Left forelimb (tissue), 1 donor: ENCODE results near the gene TPCN2.

Experiments used
- DNase-seq: peaks from one replicate; pipeline ENCODE4 v3.0.0-alpha.2; 2018; ENCODE audit warnings: low spot score

The TPCN2 gene

DNA sequence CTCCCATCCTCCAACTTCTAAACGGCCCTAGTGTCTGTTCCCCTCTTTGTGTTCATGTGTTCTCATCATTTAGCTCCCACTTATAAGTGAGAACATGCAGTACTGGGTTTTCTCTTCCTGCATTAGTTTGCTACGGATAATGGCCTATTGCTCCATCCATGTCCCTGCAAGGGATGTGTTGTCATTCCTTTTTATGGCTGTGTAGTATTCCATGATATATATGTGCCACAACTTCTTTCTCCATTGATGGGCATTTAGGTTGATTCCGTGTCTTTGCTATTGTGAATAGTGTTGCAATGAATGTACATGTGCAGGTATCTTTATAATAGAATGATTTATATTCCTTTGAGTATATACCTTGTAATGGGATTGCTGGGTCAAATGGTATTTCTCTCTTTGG, 101.4 kb downstream of the TPCN2 start:
- DNase-seq = no peak

DNA sequence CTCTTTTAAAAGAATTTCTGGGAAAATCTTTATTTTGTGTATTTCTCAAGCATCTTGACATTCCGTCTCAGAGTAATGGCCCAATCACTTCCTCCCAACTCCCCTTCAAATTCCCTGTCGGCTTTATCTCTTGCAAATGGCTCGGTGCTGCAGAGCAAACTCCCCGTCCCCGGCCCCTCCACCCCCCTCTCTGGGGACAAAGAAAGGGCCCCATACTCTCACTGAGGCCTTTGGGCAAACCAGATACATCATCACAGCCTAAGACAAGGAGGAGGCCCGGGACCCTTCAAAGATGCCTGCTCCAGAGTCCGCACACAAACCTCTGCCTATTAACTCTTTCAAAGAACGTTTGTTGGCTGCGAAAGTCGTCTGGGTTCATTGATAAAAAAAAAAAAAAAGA, 103.1 kb downstream of the TPCN2 start:
- no peak for DNase-seq

DNA sequence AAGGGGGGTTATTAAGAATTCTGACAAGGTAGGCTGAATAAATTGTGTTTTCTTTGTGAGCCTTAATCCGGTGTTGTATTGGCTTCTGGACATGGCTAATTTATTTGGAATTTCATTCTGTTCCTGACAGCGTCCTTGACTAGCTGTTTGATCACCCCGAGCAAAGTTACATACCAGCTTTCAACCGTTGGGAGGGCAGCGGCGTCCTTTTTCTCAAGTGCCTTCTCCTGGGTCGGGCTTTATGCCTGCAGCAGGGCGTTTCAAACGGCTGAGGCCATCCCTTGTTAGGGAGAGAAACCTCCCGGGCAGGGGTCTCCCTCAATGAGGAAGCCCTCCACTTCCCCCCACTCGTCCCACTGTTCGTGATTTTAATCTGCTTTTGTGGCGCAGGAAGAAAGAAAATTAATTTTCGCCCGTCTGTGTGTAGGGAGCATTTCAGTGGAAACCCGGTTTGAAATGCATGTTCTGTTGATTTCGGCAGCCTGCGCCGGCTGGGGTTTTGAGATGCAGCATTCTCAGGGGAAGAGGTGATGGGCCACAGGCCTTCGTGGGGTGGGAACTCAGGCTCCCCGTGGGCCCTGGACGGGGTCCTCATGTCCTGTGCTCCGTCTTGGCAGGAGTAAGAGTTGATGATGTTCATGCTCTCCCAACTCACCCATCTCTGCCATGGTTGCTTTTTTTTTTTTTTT, 104.1 kb downstream of the TPCN2 start:
- DNase-seq = peak; percentile 48

DNA sequence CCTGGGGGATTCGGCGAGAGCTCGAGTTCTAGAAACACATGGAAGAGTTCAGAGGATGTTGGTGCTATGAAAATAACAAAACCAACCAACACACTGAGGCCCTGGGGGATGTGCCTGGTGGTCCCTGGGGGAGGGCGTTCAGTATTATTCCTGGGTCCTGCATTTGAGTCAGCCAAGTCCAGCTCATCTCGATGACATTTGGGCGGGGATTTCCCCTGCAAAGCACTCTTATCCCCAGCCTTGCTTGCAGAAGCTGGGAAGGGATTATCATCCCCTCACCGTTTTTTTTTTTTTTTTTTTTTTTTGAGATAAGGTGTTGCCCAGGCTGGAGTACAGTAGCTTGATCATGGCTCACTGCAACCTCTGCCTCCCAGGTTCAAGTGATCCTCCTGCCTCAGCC, 104.9 kb downstream of the TPCN2 start:
- DNase-seq = peak; percentile 37

DNA sequence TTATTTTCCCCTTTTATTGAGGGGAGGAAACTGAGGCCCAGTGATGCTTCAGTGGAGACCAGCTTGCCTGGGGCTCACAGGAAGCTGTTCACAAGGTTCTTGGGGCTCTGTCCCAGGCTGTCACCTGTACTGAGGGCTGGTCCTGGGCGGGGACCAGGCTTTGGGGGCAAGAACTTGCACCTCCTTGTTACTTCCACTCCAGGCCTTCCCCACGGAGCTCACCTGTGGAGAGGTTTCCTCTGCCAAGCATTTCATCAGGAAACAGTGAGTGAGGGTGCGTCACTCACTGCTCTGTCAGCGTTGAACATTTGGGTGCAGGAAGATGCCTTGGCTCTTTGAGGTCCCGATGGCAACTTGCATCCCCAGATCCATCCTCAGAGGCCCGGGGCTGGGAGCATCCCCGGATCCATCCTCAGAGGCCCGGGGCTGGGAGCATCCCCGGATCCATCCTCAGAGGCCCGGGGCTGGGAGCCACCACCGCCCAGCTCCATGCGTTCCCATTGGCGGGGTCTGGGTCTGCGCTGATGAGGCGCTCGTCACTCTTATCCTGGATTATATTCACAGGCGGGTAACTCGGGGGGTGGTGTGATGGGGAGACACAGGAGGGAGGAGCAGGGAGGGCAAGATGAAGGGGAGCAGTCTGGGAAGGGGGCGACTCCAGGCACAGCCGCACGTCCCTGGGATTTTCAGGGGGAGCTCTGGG, 105.6 kb downstream of the TPCN2 start:
- peak; percentile 40 for DNase-seq

DNA sequence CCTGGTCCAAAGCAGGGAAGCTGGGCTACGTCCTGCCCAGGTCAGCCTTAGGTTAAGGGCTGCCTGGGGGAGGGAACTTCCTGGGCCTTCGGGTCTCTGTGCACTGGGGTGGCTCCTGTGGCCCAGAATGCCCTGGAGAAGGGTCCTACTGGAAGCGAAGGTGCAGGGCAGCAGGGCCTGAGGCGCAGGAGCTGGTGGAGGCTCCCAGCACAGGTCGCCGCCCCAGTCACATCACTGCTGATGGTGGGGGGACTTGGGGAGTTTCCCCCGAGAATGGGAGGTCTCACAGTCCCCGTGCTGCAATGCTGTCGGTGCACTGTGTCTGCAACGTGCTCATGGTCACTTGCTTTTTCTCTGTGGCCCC, 106.2 kb downstream of the TPCN2 start:
- peak; percentile 34 for DNase-seq

DNA sequence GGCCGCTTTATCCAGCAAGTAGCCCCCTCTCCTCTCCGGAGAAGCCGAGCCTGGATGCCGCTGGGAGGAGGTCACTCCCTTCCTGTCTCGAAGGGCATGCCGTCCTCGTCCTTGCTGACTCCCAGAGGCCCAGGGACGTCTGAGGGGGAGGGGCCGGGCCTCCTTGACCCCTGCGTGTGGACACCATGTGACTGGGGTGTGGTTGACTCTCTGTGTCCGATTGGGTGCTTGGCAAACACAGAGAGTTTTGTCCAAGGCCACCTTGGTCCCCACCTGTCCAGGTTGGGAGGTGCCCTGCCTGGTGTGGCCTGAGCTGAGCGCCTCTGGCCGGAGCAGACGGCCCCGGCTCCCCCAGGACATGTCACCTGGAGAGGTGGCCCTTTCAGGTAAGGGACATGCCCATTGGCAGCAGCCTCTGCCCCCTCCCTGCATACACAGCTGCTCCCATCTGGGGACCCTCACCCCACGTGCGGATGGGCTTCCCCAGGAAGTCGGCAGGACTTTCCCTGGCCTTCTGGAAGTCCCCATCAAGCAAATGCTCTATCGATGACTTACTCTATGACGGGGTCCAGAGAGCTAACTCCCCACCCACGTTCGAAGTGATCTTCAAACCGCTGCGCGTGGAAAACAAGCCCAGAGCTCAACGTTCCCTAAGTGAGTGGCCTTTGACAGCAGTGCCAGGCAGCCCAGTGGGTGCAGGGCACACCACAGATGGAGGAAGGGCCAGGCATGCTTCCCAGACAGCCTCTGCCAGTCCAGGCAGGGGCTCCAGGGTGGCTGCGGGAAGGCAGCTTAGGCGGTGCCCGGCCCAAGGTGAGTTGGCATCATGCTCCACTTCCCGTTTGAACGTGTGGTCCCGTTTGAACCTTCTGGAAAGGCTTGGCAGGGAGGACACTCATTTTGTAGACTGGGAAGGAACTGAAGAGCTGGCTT, 106.8 kb downstream of the TPCN2 start, which contains the start of gene SMIM38:
Gene SMIM38 (plus strand): TSS at position 634 of the 933 bp plus-strand sequence. CDS start 1,912 bp downstream, outside the sequence.
- peak; percentile 65 for DNase-seq

DNA sequence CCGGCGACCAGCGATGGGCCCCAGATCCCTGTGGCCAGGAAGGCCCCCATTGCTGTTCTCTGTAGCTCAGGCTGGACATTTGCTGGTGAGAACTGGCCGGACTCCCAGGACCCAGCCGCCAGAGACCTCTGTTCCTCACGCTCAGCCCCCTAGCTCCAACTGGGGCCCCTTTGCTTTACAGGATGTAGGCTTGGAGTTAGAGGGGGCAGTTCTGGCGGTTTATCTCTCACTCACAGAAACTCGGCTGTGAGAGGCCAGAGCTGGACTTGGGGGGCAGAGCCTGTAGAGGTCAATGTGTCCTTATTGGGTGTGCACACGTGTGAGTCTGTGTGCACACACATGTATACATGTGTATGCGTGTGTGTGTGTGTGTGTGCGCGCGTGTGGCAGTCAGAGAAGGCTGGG, 107.5 kb downstream of the TPCN2 start:
- no peak for DNase-seq

DNA sequence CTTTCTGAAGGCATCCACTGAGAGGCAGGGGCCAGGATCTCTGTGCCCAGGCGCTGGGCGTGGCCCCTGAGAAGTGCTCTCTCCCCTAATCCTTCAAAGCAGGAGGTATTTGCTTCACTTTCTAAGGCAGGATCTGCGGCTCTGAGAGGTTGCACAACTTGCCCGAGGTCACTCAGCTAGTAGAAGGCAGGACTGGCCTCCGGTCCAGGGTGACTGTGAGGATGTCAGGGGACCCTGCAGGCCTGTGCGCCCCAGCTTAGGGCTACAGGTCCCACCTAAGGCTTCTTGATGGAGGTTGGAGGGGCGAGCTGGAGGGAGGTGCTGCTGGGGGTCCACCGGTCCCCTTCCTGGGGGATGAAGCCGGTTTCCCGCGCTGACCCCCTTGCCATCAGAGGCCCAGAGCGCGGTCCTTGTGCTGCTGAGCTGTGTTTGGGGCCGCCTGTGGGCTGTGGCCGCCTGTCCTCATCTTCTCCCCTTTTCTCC, 108.0 kb downstream of the TPCN2 start:
- no peak for DNase-seq

DNA sequence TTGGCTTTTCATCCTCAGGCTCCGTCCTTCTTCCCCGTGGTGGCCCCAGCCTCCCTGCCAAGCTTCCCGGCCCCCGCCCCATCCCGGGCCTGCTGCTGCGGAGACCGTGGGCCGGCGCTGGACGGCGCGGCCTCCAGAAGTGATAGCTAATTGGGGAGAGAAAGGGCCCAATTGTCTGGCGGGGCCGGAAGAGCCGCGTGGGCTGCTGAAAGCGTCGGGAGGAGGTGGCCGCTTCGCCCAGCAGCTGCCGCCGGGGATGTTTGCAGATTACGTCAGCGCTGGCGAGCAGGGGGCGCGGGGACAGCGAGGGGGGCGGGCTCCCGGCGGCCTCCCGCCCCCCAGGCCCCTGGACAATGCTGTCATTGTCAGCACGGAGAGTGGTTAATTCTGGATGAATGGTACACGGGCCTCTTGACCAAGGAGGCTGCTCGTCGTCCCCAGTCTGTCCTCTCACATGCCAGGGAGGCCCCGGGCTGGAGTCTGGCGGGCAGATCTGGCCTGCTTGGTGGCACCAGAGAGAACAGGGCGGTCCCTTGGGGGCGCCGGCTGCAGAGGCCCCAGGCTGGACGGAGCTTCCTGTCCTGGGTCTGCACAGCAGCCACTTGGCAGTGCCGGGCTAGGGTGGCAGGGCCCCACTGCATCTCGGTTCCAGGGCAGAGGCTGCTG, 108.6 kb downstream of the TPCN2 start:
- DNase-seq = peak; percentile 84

DNA sequence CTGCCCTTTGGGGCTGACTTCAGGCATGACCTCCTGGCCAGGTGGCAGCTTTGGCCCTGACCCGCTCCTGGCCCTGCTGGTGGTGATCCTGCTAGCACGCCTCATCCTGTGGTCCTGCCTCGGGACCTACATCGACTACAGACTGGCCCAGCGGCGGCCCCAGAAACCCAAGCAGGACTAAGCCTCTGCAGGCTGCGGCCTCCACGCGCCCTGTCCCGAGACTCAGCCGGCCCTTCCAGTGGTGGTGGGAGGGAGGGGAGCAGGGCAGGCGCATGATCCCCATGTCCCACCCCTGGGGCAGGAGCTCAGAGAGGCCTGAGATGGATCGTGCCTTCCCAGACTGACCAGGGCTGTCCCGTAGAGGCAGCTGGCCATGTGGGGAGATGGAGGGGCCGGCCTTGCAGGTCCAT, 109.1 kb downstream of the TPCN2 start:
- peak; percentile 66 for DNase-seq

DNA sequence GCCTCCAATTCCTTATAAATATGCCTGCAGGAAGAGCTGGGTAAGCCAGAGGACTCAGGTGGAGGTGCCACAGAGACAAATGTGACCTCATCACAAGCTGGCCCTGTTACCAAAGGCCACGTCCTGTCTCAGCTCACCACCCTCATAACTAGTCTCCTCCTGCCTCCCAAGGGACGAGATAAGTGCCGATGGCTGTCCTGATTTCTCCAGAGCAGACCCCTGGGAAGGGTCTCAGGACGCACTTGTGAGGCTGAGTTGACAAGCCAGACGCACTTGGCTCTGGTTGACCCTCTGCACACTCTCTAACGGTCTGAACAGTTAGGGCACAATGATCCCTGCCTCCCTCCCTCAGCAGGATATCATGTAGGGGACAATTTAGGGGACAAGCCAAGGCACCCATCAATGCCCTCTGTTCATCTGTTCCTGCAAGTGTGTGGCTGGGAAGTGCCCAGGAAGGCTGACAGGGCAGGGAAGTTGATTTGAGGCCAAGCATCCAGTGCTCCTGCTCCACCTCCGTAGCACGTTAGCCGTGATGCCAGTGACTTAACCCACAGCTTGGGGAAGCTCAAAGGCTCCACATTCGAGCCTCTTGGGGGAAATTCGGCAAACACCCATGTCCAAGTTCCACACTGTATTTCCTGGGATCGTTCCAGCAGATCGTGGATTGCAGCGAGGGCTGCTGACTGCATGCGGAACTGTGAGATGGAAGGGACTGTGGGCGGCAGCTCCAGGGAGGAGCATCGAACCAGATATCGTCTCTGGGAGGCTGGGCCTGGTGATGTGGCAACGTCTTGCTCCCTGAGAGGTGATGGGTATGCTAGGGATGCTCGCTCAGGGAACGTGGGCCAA, 109.8 kb downstream of the TPCN2 start:
- DNase-seq = peak; percentile 65

DNA sequence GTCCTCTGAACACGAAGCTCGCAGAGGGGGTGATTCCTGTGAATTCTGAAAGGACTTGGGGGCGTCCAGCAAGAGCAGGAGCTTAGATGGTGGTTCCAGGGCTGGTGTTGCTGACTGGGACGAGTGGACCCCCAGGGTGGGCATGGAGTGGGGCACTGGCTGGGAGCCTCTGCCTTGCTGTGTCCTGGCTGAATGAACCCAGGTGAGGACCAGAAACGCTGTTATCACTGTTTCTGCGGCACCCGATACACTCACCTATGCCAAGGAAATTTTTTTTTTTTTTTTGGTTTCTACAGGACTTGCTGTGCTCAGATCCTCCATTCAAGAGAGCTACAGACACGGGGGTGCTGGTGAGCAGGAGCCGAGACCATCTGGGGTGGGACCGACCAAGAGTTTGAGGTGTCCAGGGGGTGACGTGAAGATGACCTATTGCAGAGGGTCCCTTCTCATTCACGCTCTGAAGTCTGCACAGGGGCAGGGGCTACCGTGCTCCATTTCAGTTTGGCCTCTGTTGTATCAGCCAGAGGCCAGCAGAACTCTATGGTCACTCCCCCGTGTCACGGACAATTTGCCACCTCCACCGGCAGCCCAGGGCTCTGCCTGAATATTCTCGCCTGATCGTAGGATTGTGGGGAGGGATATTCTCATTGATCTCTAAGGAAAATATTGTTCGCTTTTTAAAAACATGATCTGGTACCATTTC, 110.6 kb downstream of the TPCN2 start:
- DNase-seq = peak; percentile 38

DNA sequence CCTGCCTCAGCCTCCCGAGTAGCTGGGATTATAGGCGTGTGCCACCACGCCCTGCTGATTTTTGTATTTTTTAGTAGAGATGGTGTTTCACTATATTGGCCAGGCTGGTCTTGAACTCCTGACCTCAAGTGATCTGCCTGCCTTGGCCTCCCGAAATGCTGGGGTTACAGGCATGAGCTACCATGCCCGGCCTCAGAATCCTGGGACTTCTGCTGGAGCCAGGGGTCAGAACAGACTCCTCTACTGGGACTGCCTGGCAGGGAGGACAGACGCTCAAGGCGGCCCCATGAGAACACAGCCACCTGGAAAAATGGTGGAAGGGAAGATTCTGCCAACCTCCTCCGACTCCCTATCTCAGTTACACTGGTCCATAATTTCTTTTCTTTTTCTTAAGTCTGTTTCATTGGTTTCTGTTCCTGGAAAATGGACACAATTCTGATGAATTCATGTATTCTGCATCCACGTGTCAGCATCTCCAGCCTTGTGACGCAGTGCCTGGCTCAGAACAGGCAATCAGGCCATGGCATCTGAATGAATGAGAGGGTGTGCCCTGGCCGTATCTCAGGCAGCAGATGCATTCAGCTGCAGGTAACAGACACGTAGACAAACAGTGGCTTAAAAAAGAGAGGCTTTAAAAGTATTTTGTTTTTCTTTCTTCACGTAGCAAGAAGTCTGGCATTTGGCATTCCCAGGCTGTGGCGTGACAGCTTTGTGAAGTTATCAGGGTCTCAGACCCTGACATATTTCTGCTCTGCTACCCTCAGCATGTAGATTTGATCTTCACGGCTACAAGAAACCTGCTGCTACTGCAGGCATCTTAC, 111.8 kb downstream of the TPCN2 start:
- no peak for DNase-seq

DNA sequence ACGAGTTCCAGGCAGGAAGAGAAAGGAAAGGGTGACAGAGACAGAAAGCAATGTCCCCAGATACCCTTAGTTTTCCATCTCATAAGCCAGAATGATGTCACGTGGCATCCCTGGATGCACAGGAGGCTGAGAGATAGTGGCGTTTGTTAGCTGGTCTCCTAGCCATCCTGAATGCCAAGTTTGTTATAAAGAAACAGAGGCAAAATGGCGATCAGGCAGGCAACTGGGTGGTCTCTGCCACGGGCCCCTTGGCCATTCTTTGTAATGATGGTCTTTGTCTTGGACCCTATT, 112.3 kb downstream of the TPCN2 start:
- no peak for DNase-seq

DNA sequence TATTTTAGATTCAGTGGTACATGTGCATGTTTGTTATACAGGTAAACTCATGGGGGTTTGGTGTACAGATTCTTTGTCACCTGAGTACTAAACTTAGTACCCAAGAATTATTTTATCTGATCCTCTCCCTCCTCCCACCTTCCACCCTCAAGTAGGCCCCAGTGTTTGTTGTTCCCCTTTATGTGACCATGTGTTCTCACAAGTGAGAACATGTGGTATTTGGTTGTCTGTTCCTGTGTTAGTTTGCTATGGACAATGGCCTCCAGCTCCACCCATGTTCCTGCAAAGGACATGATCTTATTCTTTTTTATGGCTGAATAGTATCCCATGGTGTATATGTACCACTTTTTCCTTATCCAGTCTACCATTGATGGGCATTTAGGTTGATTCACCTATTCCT, 113.8 kb downstream of the TPCN2 start:
- no peak for DNase-seq

DNA sequence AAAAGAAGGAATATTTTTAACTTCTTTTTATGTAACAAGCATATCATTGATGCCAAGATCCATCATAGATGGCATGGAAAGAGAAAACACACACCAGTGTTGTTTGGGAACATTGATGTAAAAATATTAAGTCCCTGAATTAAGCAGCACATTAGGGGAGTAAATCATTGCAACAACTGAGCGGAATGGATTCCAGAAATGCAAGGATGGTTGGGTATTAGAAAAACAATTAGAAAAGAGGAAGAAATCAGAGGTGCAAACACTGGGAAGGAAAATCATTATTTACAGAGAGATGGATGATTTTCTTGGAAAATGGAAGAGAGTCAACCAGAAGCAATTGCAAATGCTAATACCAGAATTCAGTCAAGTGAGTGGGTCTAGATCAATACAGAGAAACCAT, 115.1 kb downstream of the TPCN2 start:
- DNase-seq = no peak

DNA sequence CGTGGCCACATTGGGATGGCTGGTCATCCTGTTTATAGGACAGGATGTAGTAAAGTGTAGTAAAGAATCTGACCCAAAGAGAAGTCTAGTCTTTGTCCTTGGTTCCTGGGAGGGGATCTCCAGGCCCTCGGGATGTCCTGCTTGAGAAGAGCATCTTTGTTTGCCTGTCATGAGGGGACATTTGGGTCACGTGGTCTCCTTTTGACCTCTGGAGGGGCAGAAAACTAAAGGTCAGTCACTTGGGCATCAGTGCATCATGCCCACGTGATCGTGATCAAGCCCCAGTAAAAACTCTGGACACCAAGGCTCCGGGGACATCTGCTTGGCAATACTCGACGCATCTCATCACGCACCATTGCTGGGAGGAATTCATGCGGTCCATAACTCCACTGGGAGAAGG, 116.1 kb downstream of the TPCN2 start:
- no peak for DNase-seq

DNA sequence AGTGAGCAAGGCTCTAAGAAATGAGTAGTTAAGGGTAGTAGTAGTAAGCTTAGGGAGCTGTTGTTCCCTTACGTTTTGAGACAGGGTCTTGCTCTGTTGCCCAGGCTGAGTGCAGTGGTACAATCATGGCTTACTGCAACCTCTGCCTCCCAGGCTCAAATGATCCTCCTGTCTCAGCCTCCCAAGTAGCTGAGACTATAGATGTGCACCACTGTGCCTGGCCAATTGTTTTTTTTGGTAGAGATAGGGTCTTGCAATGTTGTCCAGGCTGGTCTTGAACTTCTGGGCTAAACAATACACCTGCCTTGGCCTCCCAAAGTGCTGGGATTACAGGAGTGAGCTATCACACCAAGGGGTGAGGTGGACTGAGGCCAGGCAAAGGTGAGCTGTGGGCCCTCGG, 117.0 kb downstream of the TPCN2 start:
- DNase-seq = no peak
